A673 (cell line): Measurements from ENCODE around the gene ABCA2. TPM values are rescaled to one million over a fixed set of nuclear protein-coding genes. Genes with fewer than 3 reads are reported as not detected.

ENCODE experiments used
- BruUV-seq: library from RNA; stranded (reverse); fragments of 400-500 nt; replicated peaks from 2 replicates; lab custom pipeline; 2021; lab: Mats Ljungman, UMichigan
- CTCF ChIA-PET: fragments of 300-600 bp; sonication (Branson Sonifier 250); formaldehyde crosslinking; loops from one replicate; lab custom pipeline; 2022; ENCODE audit warnings: antibody characterized with exemption; lab: Charles Lee
- POLR2A ChIA-PET: fragments of 300-600 bp; sonication (Branson Sonifier 250); formaldehyde crosslinking; loops from one replicate; lab custom pipeline; 2022; ENCODE audit warnings: antibody characterized with exemption; ENCODE audit not compliant: low non-redundant PET; lab: Charles Lee
- DNase-seq: peaks from one replicate; pipeline ENCODE4 v3.0.0-alpha.2; 2015; ENCODE audit warnings: low spot score
- H3K27ac ChIP-seq: fragments of 200-600 bp; sonication (generic); 2 replicates; pipeline ENCODE4 v1.5.1; 2016; ENCODE audit warnings: mixed run types, low read depth, mild to moderate bottlenecking, mixed read lengths, antibody characterized with exemption, low read length; ENCODE audit not compliant: poor library complexity, severe bottlenecking
- H3K27me3 ChIP-seq: fragments of 200-600 bp; sonication (generic); replicated peaks from 2 replicates; pipeline ENCODE4 v1.6.1; 2017; ENCODE audit warnings: mixed run types, low read depth, mild to moderate bottlenecking, mixed read lengths, antibody characterized with exemption, low read length; ENCODE audit not compliant: insufficient read depth, poor library complexity
- H3K36me3 ChIP-seq: fragments of 200-600 bp; sonication (generic); 2 replicates; pipeline ENCODE4 v1.6.1; 2016; ENCODE audit warnings: mixed run types, mild to moderate bottlenecking, mixed read lengths, antibody characterized with exemption, low read length; ENCODE audit not compliant: insufficient read depth, poor library complexity, severe bottlenecking
- H3K4me1 ChIP-seq: fragments of 200-600 bp; sonication (generic); 2 replicates; pipeline ENCODE4 v1.6.1; 2017; ENCODE audit warnings: mixed run types, mild to moderate bottlenecking, mixed read lengths, antibody characterized with exemption, low read length; ENCODE audit not compliant: insufficient read depth, poor library complexity, severe bottlenecking
- H3K4me3 ChIP-seq: fragments of 200-600 bp; sonication (generic); 2 replicates; pipeline ENCODE4 v1.5.1; 2016; ENCODE audit warnings: low read depth, mixed run types, mild to moderate bottlenecking, mixed read lengths, low read length; ENCODE audit not compliant: poor library complexity, severe bottlenecking
- H3K9me3 ChIP-seq: fragments of 200-600 bp; sonication (generic); 2 replicates; pipeline ENCODE4 v1.6.1; 2016; ENCODE audit warnings: mixed run types, low read depth, mild to moderate bottlenecking, mixed read lengths, antibody characterized with exemption, low read length; ENCODE audit not compliant: poor library complexity, severe bottlenecking
- EZH2 ChIP-seq: fragments of 200-600 bp; sonication (generic); IDR thresholded peaks from 2 replicates; pipeline ENCODE4 v1.6.1; 2017; ENCODE audit warnings: borderline replicate concordance, low read depth, mild to moderate bottlenecking, mixed read lengths, antibody characterized with exemption, low read length; ENCODE audit not compliant: poor library complexity, severe bottlenecking
- intact Hi-C: fragments of 100-400 bp; cut with micrococcal nuclease; formaldehyde crosslinking; loops from one replicate; pipeline ENCODE4 v1.10.0; 2022; ENCODE audit not compliant: unreplicated experiment
- total RNA-seq: library from RNA; stranded (reverse); gene quantifications from 2 replicates; pipeline ENCODE4 v1.2.3, GENCODE V29; 2021
- TF ChIP-seq, protein P1 (sequence below): fragments of 300-800, 200-600 bp; sonication (generic); conservative IDR thresholded peaks from 2 replicates; pipeline ENCODE4 v1.5.1; 2017; ENCODE audit warnings: low read depth, mild to moderate bottlenecking, antibody characterized with exemption, low read length, moderate library complexity, mixed read lengths

The ABCA2 gene
- total RNA-seq, 1 experiment from 2014 or later: 27.8 TPM

DNA sequence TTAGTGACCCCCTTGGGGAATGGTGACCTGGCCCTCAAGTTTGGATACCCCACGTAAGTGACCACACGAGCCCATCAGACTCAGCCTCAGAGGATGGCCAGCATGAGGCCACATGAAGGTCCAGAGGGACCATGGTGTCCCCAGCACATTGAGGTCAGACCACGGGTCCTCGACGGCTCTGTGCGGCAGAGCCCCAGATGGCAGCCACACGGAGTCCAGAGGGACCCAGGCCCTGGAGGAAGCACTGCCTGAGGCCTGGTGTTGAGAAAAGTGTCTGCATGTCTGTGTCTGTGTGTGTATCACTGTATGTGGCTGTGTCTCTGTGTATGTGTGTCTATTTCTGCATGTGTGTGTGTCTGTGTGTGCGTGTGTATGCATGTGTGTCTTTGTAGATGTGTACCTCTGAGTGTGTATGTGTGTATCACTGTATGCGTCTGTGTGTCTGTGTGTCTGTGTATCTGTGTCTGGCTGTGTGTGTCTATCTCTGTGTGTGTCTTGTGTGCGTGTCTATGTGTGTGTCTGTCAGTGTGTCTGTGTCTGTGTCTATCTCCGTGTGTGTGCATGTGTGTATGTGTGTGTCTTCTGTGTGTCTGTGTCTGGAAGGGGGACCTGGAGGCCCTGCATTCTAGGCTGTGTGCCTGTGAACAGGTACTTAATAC is 44.3 kb downstream of the ABCA2 start:
- ChIA-PET POLR2A (no interaction called here), CTCF (no interaction called here)
- no TSS peak for BruUV-seq
- Histone ChIP-seq H3K36me3 (no peaks in the 10 kb centered on the region), H3K9me3 (no peaks in the 10 kb centered on the region), H3K27ac (no peak overlapping the region), H3K27me3 (no peaks in the 10 kb centered on the region), H3K4me3 (no peak overlapping the region), H3K4me1 (no peaks in the 10 kb centered on the region)
- TF ChIP-seq, protein P1, sequence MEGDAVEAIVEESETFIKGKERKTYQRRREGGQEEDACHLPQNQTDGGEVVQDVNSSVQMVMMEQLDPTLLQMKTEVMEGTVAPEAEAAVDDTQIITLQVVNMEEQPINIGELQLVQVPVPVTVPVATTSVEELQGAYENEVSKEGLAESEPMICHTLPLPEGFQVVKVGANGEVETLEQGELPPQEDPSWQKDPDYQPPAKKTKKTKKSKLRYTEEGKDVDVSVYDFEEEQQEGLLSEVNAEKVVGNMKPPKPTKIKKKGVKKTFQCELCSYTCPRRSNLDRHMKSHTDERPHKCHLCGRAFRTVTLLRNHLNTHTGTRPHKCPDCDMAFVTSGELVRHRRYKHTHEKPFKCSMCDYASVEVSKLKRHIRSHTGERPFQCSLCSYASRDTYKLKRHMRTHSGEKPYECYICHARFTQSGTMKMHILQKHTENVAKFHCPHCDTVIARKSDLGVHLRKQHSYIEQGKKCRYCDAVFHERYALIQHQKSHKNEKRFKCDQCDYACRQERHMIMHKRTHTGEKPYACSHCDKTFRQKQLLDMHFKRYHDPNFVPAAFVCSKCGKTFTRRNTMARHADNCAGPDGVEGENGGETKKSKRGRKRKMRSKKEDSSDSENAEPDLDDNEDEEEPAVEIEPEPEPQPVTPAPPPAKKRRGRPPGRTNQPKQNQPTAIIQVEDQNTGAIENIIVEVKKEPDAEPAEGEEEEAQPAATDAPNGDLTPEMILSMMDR: no peak
- no peak for TF ChIP-seq EZH2
- no peak for DNase-seq
- intact Hi-C loops: no loop called here

DNA sequence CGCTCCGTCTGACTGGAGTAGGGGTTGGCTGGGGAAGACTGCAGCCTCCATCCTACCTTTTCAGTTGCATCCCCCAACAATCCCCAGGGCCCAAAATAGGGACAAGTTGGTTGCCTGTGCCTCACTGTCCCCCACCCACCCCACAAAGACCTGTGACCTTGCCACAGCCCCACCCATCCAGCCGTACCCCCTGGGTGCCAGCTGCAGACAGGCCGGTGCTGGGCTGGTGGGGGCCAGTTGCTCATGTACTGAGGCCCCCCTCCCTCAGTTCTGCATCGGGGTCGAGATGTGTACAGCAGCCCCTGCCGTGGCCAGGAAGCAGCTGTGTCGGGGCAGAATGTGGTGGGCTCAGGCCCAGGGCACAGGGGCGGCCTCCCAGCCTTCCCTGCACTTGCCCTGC is 44.9 kb downstream of the ABCA2 start:
- no TSS peak for BruUV-seq
- intact Hi-C loops: no loop called here
- no peak for TF ChIP-seq EZH2
- TF ChIP-seq, protein P1: no peak
- Histone ChIP-seq H3K27me3 (no peaks in the 10 kb centered on the region), H3K36me3 (no peaks in the 10 kb centered on the region), H3K9me3 (no peaks in the 10 kb centered on the region), H3K27ac (no peak overlapping the region), H3K4me3 (no peak overlapping the region), H3K4me1 (no peaks in the 10 kb centered on the region)
- no peak for DNase-seq
- ChIA-PET CTCF (no interaction called here), POLR2A (no interaction called here)

DNA sequence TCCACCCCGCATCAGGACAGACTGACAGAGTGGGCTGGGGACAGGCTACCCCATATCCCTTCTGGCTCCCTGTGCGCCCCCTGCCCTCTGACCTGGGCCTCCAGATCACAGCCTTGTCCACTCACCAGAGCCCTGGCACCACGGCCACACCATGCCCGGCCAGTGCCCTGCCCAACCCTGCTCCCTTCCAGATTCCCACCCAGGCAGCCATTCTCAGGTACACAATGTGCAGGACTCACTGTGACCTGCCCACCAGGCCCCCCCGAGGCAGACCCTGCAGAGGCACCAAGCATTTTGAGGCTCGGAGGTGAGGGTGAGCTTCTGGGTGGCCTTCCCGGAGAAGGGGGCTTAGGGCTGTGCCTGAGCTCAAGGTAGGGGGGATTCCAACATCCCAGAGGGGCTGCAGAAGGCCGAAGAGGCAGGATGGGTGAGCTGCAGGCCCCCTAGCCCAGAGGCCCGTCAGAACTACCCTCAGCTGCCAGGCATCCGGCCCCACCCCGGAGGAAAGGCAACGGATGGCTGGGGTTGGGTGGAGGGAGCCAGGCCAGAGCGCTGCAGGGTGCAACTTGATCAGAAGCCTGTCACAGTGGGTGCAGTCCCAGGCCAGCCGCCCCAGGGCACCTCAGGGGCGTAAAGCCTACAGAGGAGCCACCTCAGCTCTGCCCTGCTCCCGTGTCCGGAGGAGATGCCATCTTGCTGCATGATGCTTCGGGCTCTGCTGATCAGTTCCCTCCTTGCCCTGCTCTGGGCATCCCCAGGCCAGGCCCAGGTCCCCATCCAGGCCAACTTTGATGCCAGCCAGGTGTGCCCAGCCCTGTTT is 45.6 kb downstream of the ABCA2 start, which contains the start of gene LCNL1:
Gene LCNL1, plus strand, starts transcription at position 762 of the 820 bp plus-strand sequence. CDS start 594 bp downstream, outside the sequence.
- TF ChIP-seq, protein P1: no peak
- TF ChIP-seq EZH2: no peak
- Histone ChIP-seq H3K9me3 (no peaks in the 10 kb centered on the region), H3K4me3 (no peak within 1 kb of the TSS), H3K36me3 (no peaks in the 10 kb centered on the region), H3K27me3 (no peaks in the 10 kb centered on the region), H3K27ac (no peak within 1 kb of the TSS), H3K4me1 (no peaks in the 10 kb centered on the region)
- intact Hi-C loops: no loop called here
- ChIA-PET POLR2A (no interaction called here), CTCF (no interaction called here)
- no TSS peak for BruUV-seq
- DNase-seq: no peak
